GM19351 (cell line): Measurements from ENCODE around the gene SMCHD1.
"Not testable (repeated sequence)": the region's sequence is repeated elsewhere in the genome, so short reads cannot be mapped to it uniquely, and the experiment has no call there.

Experiments
- ATAC-seq: cut with Tn5 transposase; IDR thresholded peaks from one replicate; pipeline ENCODE4 v1.9.1; 2021; ENCODE audit warnings: mild to moderate bottlenecking, moderate library complexity; ENCODE audit not compliant: unreplicated experiment

The SMCHD1 gene

GRCh38 chr18:2809666-2810183 is 154.2 kb downstream of the SMCHD1 start:
- ATAC-seq = not testable (repeated sequence)

GRCh38 chr18:2811416-2811815 is 155.9 kb downstream of the SMCHD1 start:
- ATAC-seq = no peak

- no peak for ATAC-seq
Measured at GRCh38 chr18:2814928-2815327, 159.4 kb downstream of the SMCHD1 start.

DNA sequence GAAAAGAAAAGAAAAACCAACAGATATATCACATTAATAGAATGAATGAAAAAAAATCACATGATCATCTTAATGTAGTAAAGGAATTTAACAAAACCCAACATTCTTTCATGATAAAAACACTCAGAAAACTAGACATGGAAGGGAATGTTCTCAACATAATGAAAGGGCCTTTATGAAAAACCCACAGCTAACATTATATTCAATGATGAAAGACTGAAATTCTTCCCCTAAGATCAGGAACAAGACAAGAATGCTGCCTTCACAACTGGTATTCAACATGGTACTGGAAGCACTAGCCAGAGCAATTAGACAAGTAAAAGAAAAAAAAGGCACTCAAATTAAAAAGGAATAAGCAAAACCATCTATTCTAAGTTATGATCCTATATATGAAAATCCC is 162.8 kb downstream of the SMCHD1 start:
- ATAC-seq = no peak

- ATAC-seq = no peak
Measured at GRCh38 chr18:2821695-2822094, 166.2 kb downstream of the SMCHD1 start.

GRCh38 chr18:2822213-2822921 is 166.8 kb downstream of the SMCHD1 start:
- ATAC-seq = no peak

DNA sequence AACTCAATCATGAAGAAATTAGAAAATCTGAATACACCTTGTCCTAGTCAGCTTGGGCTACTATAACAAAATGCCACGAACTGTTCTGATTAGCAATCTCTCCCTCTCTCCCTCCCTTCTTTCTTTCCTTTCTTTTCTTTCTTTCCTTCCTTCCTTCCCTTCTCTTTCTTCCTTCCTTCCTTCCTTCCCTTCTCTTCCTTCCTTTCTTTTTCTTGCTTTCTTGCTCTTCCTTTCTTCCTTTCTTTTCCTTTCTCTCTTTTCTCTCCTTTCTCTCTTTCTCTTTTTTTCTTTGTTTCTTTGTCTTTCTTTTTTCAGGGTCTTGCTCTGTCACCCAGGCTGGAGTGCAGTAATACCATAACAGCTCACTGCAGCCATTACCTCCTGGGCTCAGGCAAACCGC is 167.7 kb downstream of the SMCHD1 start:
- ATAC-seq = no peak

DNA sequence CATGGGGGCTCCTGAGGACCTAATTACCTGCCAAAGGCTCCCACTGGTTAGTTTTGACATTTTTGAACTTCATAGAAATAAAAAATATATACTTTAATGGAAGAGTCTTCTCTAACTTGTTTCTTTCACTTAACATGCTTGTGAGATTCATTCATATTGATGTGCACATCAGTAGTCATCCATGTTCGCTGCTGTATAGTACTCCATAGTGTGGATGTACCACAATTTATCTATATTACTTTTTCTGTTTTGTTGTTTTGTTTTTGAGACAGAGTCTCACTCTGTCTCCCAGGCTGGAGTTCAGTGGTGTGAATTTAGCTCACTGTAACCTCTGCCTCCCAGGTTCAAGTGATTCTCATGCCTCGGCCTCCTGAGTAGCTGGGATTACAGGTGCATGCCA is 168.4 kb downstream of the SMCHD1 start:
- ATAC-seq = no peak

DNA sequence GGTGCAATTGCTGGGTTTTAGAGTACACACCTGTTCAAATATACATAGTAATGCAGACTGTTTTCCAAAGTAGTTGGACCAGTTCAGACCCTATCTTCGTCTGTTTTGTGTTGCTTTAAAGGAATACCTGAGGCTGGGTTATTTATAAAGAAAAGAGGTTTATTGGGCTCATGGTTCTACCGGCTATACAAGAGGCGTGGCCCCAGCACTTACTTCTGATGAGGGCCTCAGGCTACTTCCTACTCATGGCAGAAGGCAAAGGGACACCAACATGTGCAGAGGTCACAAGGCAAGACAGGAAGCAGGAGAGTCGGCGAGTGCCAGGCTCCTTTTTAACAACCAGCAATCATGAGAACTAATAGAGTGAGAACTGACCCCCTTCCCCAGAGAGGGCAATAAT is 169.3 kb downstream of the SMCHD1 start:
- ATAC-seq = no peak

DNA sequence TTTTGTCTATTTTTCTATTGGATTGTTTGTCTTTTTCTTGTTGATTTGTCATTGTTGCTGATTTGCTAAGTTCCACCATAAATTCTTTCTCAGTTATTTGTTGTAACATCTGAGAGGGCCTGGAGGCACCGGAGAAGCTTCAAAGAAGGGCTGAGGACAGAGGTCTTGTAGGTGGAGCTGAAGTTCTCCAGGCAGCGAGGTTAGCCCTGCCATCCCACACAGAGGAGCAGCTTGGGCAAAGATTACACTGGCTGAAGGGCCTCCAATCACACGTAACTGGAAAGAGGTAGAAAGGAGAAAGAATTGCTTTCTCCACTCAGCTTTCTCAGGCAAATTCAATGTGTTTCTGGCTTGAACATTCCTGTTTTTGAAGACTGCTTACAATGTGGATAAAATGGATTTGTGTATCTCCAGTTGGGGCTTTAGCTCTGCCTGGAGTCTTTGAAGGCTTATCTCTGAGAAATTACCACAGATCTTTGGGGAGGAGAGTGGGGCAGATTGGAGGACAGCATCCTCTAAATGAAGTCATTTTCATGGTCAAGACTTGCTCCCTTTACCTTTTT is 170.2 kb downstream of the SMCHD1 start:
- no peak for ATAC-seq

DNA sequence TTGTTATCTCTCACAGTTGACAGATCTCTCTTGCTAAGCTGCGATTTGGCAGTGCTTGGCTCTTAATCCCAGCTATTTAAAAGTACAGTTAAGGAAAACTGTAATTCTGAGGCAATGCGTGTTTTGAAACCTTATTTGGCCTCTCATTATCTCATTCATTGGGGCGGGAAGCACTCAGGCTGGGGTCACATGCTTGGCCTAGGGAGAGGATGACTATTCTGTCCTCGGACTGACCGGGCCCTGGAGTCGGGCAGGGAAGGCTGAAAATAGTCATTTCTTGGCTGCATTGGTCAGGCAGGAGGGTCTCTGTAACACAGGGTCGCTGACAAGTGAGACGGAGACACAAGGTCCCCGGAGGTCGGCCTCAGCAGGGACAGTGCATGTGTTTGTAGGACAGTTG is 171.1 kb downstream of the SMCHD1 start:
- ATAC-seq = no peak

DNA sequence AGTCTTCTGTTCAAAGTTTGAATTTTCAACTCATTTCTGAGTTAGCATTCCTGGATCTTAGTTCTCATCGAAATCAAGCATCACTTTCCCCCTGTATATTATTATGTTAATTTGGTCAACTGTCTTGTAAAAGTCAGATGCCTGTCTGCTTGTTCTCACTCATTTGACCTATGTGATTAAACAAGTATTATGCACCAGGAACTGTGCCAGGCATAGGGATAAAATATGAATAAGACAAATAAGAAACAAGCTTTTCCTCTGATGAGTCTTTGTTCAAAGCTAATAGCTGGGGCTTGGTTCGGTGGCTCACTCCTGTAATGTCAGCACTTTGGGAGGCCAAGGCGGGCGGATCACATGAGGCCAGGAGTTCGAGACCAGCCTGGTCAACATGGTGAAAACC is 171.5 kb downstream of the SMCHD1 start:
- no peak for ATAC-seq

DNA sequence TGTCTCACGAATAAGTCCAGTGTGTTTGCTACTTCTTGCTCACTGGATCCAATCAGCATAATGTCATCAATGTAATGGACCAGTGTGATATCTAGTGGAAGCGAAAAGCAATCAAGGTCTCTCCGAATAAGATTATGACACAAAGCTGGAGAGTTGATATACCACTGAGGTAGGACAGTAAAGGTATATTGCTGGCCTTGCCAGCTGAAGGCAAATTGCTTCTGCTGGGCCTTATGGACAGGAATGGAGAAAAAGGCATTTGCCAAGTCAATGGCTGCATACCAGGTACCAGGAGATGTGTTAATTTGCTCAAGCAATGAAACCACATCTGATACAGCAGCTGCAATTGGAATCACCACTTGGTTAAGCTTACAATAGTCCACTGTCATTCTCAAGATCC is 180.6 kb downstream of the SMCHD1 start:
- not testable (repeated sequence) for ATAC-seq

DNA sequence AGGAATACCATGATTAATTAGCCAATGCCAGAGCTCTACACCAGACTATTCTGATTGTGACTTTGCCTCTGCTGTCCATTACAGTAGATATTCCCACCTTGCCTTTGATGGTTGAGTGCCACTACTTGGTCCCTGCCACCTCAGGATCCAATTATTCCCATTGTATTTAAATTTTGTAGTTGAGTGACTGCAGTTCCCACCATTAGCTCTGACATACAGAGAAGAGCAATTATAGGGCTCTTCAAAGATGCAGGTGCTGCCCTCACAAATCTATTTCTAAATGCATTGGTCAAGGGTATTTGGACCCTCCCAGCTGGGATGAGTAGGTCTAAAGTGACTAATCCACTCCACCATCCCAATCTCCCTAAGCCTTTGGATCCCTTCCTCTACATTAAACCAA is 181.8 kb downstream of the SMCHD1 start:
- ATAC-seq = not testable (repeated sequence)

GRCh38 chr18:2839202-2839601 is 183.7 kb downstream of the SMCHD1 start:
- no peak for ATAC-seq

- no peak for ATAC-seq
Measured at GRCh38 chr18:2840521-2840920, 185.0 kb downstream of the SMCHD1 start.

GRCh38 chr18:2843146-2843545 is 187.6 kb downstream of the SMCHD1 start:
- ATAC-seq = no peak

DNA sequence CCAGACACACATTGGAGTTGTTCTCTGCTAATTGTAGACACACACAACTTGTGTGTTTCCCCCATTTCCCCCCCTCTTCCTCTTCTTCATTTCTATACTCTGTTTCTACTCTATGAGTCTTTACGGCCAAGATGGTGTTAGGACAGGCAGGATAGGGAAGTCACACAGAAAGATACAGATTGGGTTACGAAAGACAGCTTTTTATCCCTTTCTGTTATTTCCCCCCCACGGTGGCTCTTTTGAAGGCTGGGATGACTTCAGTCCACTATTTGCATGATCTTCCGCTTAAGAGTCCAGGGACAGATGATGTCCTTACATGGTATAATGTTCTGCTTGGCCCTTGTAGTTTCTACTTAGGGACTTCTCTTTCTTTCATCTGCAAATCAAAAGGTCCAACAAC is 189.6 kb downstream of the SMCHD1 start:
- no peak for ATAC-seq

DNA sequence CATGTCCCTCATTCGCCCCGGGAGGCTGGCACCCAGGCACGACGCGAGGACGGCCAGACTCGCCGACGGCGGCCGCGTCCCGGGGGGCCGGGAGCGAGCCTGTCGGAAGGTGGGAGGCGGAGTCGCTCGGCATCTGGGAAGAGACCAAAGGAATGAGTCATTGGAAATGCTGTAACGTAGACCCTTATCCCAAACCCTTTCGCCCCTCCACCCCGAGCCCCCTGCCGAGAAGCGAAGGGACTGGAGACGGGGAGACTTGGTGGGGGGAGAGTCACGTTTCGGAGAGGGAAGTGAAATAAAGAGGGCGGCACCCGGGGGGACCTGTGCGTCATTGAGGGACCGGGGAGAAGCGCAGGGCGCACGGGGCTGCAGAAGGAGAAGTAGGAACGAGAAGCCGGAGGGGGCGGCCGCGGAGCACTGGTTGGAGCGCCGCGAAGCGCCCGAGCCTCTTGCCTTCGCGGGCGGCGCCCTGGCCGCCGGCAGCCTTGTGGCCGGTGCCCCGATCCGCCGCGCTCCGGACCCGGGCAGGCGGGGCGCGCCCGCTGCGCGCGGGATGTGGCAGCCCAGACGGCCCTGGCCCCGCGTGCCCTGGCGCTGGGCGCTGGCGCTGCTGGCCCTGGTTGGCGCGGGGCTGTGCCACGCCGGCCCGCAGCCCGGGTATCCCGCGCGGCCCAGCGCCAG is 191.2 kb downstream of the SMCHD1 start, which contains the start of gene EMILIN2:
EMILIN2 (plus strand) TSS at position 371 of the 681 bp plus-strand sequence; CDS start at position 554, 183 bp downstream.
- peak; percentile 57 for ATAC-seq

DNA sequence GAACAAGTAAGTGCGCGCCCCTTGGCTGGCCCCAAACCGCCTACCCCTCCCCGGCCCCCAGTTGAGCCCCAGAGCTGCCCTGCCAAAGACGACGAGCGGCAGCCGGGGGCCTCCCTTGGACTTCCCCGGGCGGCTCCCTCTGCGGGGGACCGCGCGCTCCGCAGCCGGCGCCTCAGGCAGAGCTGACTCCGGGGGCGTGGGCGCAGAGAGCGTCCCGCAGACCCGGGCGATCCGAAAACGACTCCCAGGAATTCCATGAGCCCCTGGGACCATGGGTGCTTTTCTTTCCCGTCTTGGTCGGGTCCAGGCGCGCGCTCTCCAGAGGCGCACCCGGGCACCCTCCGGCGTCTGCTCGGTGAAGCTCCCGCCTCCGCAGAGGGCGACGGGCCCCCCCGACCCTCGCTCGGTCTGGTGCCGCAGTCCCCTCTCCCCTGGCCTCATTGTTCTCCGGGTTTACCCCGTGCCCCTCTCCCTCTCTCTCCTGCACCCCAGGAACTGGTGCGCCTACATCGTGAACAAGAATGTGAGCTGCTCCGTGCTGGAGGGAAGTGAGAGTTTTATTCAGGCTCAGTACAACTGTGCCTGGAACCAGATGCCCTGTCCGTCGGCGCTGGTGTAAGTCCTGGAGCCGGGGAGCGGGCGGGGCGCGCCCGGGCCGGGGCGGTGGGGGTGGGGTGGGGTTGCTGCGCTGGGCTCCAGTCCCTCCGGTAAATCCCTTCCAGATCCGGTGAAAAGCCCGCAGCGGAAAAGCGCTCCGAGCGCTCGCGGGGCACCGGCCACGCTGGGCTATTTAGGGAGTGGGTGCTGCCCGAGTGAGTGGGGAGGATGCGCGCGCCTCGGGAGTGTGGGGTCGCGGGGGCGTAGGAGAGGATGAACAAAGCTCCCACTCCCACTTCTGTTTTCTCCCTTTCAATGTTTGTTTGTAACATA is 192.1 kb downstream of the SMCHD1 start:
- peak; percentile 40 for ATAC-seq
